SW480 (cell line): ENCODE results near the gene ZNF141.
"Not testable (repeated sequence)": the region's sequence is repeated elsewhere in the genome, so short reads cannot be mapped to it uniquely, and the experiment has no call there.

Experiments used
- DNase-seq: peaks from one replicate; pipeline ENCODE4 v3.0.0-alpha.2; 2016; ENCODE audit warnings: low spot score

ZNF141 gene

DNA sequence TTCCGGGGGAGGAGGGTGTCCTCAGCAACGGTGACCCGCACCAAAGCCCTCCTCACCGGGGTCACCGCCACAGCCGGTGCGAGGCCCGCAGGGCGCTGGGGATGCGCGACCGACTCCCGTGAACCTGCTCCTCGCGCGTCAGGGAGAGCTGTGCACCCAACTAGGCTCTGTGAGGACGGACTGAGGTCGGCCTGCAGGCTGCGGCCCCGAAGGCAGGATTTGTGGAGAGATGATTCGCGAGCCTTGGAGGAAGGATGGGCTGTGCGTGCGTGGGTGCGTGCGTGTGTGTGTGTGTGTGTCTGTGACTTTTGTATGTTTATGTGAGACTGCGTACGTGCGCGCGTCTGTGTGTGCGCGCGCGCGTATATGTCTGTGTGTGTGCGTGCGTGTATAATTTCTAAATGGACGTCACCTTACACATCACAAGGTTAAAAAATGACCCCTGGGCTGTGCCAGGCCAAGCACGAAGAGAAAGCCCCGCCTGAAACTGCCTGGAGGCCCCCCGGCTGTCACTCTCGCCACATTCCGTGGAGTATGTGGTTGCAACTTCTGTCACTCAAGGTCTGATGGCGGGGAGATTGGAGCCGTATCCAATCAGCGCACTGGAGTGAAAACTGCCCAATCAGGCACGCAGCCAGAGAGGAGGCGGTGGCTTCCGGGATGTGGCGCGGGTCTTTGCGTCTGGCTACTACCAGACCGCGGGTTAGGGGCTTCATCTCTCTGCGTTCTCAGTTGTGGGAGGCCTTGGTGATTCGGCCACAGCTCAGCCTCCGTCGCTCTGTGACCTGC lies at the start of gene ZNF141:
TSS of gene ZNF141 (plus strand) at position 672 of the 789 bp plus-strand sequence. CDS start 170 bp downstream, outside the sequence.
- DNase-seq, result peak; percentile 93

DNA sequence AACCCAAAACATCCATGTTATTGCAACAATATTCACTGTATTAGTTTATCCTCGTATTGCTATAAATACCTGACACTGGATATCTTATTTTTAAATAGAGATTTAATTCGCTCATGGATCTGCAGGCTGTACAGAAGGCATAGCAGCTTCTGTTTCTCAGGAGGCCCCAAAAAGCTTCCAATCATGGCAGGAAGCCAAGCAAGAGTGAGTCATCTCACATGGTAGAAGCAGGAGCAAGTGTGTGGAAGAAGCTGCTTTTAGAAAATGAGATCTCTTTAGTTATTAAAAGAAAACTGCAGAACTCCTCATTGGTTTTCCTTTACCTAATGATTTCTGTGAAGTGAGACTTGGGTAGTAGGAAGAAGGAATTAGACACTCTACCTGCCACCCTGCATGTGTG lies 48.7 kb upstream of the ZNF141 start:
- no peak for DNase-seq

DNA sequence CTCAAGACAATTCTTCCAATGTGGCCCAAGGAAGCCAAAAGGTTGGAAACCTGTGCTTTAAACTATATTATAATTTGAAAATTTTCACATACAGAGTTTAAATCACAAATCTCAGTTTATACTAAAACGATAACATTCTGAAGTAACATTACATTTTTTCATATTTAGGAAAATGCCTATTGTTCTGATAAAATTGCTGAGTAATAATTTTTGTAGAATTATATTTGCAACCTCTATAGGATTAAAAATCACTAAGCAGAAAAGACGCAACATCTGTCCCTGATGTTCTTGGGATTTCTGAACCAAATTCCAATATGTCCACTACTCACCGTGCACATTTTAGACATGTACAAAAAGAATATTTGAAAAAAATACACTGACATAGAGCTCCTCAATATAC lies 42.9 kb upstream of the ZNF141 start:
- DNase-seq, result no peak

DNA sequence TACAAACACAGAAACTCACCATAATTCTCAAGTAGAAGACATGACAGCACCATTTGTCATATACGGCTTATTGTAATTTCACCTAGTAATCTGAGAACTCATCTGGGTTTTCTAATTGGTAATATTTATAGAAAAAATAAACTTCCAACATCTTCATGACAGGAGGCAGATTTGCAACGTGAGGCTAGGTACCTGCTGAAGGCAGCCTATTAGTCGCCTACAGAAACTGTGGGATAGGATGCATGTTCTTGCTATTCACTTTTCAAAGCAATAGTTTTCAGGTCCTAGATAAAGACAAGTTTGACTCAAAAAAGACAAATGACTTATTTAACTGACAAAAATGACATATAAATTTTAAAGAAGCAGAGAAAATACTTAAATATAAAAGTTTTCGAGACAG lies 35.2 kb upstream of the ZNF141 start:
- no peak for DNase-seq

DNA sequence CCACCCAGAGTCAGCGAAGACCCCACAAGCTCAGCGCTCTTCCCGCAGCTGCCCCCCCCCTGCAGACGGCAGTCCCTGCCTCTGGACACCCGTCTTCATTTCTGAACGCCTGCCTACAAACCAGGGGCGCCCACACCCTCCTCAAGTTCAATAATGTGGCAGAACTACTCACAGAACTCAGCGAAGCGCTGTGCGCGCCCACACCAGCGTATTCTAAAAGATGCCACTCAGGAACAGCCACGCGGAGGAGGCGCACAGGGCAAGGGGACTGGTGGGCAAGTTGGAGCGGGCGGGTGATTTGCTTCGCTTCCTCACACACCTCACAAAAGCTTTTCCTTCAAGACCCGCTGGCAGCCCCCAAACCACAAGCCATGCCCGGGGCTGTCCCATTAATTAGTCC lies 33.1 kb upstream of the ZNF141 start:
- not testable (repeated sequence) for DNase-seq

DNA sequence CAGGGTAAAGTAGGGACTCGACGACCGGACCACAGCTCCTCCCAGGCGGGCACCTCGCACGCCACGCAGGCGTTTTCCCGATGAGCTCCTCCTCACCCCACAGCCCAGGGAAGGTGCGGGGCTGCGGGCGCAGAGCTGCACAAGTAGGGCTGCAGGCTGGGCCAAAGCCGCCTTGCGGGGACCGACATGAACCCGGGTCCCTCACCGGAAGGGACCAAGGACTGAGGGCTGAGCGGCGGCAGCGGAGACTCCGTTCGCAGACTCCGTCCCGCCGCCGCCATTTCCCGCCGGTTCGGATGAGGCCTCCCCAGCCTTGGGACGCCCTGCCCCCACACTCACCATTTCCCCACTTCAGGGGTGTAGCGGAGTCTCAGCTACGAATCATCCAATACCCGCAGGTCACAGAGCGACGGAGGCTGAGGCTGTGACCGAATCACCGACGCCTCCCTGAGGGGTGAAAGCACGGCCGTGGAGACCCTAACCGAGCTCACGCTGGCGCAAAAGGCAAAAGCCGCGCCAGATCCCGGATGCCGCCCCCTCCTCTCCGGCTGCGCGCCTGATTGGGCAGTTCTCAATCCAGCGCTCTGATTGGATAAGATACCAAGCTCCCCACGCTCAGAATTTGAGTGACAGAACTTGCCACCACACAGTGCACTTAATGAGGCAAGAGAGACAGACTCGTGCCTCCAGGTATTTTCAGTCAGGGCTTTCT lies 32.5 kb upstream of the ZNF141 start, which contains the start of gene ZNF732:
TSS of gene ZNF732 (minus strand) at position 506 of the 712 bp plus-strand sequence. CDS start at position 342, 164 bp downstream.
- no peak for DNase-seq

DNA sequence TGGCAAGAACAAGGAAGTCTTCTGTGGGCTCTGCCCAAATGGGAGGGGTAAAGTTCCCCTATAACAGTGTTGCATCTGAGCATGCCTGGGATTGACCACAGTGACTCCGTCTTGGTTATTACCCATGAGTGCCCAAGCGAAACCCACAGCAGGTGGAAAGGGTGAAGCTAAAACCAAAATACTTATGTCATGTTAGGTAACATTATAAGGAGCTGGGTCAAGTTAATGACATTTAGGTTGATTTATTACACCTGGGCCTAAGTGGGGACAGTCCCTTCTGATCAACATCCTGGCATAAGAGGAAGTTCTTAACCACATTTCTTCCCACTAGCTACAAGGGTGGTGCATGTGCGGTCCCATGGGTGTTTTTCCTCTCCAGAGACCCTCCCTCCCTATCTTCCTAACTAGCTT lies 31.1 kb upstream of the ZNF141 start:
- DNase-seq, result no peak

DNA sequence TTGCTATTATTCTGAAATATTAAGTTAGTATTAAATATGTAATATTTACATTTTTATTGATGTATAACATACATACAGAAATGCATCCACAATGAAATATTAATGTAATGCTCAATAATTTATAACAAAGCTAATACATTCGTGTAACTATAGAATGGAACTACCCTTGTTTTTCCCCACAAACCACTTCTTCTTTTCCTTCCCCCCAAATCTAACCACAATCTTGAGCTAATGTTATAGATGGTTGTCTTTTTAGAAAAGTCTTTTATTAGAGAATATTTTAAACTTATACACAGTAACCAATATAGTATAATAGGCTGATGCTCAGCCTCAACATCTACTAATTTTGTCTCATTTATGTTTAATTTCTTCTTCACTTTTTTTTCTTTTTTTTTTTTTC lies 27.8 kb upstream of the ZNF141 start:
- no peak for DNase-seq

DNA sequence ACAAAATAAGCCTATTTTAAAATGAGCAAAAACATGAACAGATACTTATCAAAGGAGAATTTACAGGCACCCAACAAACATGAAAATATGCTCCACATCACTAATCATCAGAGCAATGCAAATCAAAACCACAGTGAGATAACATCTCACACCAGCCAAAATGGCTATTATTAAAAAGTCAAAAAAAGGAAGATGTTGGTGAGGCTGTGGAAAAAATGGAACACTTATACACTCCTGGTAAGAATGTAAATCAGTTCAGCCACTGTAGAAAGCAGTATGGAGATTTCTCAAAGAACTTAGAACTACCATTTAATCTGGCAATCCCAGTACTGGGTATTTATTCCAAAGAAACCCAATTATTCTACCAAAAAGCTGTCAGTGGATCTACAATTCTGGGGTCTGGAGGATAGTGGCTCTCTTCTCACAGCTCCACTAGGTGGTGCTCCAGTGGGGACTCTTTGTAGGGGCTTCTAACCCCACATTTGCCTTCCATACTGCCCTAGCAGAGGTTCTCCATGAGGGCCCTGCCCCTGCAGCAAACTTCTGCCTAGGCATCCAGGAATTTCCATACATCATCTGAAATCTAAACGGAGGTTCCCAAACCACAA lies 23.2 kb upstream of the ZNF141 start:
- DNase-seq, result no peak

DNA sequence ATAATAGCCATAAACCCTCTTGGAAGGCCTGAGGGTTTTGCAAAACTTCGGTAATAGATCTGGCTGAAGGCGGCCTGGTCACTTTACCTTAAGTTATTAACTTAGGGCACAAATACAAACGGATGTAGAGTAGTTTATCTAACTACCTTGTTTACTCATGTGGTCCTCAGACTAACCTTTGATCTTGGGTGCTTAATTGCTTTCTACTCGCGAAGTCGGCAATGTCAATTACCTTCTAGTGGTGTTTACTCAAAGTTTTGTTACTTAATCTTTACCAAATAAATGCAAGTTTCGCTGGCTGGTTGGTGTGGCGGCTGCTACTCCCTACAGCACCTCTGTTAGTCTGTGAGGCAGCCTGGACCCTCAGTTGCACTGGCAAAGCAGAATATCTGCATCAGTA lies 8.9 kb upstream of the ZNF141 start:
- DNase-seq, result no peak

DNA sequence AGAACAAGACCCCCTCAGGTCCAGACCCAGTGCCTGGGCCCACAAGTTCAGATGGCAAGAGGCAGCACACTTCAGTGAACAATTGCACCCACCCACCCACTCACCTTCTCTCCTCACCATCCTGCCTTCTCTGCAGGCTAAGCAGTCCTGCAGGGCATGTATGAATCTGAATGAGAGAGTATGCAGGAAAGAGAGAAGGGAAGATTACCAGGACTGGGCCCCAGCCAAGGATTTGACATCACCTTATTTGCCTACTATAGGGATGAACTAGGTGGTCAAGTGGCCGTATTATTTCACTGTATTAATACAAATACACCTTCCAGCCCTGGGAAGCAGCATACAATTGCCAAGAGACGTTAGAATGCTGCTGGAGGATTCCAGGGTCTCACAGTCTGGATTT lies 2.1 kb upstream of the ZNF141 start:
- DNase-seq, result no peak

DNA sequence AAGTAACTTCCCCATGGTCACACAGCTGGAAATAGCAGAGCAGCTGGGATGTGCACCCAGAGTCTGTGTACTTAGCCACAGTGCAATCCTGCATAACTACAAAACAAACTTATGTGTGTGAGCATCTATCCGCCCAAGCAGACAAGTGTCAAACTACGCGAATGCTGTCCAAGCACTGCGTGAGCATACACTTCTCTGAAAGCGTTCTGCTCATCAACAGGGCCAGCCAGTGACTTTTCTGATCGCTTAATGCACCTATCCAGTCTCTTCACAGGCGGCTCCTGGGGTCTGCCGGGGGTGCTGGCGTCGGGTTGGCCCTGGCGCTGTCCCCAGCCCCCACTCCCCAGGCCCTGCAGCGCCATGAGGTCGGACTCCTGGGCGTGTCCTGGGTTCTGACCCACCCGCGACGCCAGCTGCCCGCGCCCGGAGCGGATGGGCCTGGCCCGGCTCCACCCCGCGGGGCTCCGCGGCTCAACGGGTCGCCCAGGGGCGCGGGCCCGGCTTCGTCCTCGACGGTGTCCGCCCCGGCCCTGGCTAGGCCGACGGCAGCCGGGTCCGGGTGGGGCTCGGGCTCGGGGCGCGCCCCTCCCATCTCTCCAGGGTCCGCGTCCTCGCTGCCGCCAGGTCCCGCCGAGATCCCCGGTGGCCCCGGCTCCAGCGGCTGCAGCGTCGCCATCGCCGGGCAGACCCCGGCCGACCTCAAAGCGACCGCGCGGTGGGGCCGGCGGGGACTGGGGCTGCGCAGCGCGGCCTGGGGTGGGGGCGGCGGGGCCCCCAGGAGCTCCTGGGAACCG lies 1.3 kb upstream of the ZNF141 start:
- no peak for DNase-seq

DNA sequence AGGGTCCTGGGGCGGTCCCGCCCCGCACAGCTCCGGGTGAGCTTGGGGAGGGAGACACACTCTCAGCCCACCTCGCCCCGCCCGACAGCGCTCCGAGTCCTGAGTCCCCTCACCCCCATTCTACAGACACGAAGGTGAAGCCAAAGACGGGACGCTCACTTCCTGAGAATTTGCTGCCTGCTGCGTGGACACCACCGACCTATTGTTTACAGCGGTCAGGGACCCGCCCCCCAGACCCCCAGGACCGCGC lies 796 bp upstream of the ZNF141 start:
- no peak for DNase-seq

DNA sequence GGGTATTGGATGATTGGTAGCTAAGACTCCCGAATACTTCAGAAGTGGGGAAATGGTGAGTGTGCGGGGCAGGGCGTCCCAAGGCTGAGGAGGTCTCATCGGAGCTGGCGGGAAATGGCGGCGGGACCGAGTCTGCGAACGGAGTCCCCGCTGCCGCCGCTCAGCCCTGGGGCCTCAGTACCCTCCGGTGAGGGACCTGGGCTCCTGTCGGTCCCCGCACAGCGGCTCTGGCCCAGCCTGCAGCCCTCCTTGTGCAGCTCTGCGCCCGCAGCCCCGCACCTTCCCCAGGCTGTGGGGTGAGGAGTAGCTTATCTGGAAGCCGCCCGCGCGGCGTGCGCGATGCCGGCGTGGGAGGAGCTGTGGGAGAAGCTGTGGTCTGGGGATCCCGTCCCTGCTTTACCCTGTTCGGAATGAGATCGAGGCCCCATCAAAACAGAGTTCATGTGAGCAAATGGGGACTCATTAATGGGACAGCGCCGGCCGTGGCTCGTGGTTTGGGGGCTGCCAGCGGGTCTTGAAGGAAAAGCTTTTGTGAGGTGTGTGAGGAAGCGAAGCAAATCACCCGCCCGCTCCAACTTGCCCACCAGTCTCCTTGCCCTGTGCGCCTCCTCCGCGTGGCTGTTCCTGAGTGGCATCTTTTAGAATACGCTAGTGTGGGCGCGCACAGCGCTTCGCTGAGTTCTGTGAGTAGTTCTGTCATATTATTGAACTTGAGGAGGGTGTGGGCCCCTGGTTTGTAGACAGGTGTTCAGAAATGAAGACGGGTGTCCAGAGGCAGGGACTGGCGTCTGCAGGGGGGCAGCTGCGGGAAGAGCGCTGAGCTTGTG lies 531 bp downstream of the ZNF141 start:
- DNase-seq, result no peak

DNA sequence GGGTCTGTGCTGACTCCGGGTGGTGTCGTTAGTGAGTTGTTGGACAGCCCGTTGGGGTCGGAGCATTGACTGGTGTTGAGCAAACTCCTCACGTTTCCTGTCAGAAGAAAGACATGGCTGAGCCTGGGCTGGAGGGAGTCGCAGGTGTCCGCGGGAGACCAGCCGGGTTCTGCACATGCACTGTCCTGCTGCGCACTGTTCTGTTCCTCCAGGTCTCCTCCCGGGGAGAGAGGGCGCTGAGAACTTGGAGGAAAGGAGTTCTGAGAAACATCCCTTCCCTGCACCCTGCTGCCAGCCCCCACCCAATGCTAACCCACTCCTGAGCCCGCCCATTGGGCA lies 1.1 kb downstream of the ZNF141 start:
- no peak for DNase-seq

DNA sequence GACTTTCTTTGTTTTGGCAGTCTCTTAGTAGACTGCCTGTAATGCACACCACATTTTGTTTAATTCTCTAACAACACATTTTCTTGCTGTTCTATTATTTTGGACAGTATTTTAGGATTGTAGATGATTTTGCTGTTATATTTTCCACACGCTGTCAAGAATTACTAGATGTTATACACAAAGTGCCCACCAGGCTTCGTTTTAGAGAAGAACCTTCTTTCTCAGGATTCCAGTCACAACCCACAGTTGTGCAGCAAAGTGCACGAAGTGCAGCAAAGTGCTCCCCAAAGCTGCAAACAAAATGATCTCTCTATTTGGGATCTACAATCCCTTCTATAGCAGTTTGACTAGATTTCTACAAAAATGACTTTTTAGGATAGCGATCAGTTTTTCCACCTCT lies 2.4 kb downstream of the ZNF141 start:
- DNase-seq, result no peak

DNA sequence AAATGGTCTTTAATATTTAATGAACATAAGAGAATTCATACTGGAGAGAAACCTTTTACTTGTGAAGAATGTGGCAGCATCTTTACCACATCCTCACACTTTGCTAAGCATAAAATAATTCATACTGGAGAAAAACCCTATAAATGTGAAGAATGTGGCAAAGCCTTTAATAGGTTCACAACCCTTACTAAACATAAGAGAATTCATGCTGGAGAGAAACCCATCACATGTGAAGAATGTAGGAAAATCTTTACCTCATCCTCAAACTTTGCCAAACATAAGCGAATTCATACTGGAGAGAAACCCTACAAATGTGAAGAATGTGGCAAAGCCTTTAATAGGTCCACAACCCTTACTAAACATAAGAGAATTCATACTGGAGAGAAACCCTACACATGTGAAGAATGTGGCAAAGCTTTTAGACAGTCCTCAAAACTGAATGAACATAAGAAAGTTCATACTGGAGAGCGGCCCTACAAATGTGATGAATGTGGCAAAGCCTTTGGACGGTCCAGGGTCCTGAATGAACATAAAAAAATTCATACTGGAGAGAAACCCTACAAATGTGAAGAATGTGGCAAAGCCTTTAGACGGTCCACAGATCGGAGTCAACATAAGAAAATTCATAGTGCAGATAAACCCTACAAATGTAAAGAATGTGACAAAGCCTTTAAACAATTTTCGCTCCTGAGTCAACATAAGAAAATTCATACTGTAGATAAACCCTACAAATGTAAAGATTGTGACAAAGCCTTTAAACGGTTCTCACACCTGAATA lies 35.6 kb downstream of the ZNF141 start:
- no peak for DNase-seq

DNA sequence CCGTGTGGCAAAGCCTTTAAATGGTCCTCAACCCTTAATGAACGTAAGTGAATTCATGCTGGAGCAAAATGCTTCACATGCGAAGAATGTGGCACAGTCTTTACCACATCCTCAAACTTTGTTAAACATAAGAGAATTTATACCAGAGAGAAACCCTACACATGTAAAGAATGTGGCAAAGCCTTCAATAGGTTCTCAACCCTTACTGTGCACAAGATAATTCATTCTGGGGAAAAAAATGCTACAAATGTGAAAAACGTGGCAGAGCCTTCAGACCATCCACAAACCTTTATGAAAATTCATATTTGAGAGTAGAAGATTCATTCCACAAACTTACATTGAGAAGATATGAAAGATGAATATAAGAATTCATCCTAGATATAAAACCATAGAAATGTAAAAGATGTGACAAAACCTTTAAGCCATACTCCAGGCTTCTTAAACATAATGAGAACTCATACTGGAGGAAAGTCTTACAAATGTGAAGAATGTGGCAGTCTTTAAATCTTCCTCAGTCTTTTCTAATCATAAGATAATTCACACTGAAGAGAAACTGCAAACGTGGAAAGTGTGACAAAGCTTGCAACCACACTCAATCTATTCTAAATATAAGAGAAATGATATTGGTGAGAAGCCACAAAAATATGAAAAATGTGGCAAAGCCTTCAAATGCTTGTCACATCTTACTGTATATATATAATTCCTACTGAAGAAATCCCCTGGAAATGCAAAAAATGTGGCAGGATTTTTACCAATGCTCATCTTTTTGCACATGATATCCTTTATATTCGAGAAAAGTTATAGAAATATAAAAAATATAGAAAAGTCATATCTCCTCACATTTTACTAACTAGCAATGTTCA lies 36.9 kb downstream of the ZNF141 start:
- no peak for DNase-seq

DNA sequence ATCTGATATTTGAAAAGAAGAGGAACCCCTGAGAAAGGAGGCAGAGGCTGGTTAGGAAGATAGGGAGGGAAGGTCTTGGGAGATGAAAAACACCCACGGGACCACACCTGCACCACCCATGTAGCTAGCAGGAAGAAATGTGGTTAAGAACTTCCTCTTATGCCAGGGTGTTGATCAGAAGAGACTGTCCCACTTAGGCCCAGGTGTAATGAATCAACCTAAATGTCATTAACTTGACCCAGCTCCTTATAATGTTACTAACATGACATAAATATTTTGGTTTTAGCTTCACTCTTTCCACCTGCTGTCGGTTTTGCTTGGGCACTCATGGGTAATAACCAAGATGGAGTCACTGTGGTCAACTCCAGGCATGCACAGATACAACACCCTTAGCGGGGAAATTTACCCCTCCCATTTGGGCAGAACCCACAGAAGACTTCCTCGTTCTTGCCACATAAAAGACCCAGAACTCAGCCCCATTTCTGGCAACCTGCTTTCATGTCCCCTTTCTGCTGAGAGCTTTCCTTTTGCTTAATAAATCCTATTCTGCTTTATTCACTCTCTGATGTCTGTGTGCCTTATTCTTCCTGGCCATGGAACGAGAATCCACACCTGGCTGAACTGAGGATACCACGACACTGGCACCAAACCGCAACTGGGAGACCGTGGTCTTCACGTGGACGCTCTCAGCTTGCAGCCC lies 46.8 kb downstream of the ZNF141 start:
- DNase-seq, result no peak
